Kidney (tissue), 14 donors: ENCODE results near the gene CFB. TPM values are rescaled to one million over a fixed set of nuclear protein-coding genes. Genes with fewer than 3 reads are reported as not detected.
A peak's percentile ranks its signal among the peaks of the same experiment; 100 is the strongest.

Experiments
- DNase-seq, 5 donors: peaks; one replicate each; pipeline ENCODE4 v3.0.0-alpha.2; 2013 to 2020
- FAIRE-seq: peaks from 2 replicates; lab custom pipeline; 2012; peaks lifted over from hg19 to GRCh38; lab: Jason Lieb, UNC
- H3K27ac ChIP-seq, 2 donors: one replicate each; pipeline ENCODE4 v1.7.0; 2013; ENCODE audit warnings: low read depth in 2 of 2, low read length in 2 of 2, inconsistent platforms in 1 of 2
- H3K27me3 ChIP-seq: one replicate; pipeline ENCODE4 v1.7.1; 2013; ENCODE audit warnings: low read length, inconsistent platforms; ENCODE audit not compliant: control insufficient read depth, insufficient read depth
- H3K36me3 ChIP-seq, 3 donors: one replicate each; pipeline versions ENCODE4 v1.7.0 to v1.7.1; 2013; ENCODE audit warnings: low read length in 3 of 3, control low read depth in 1 of 3, inconsistent platforms in 1 of 3; ENCODE audit not compliant: insufficient read depth in 3 of 3, control insufficient read depth in 2 of 3
- H3K4me1 ChIP-seq, 3 donors: one replicate each; pipeline versions ENCODE4 v1.7.0 to v1.7.1; 2013; ENCODE audit warnings: low read length in 3 of 3, inconsistent platforms in 1 of 3, low read depth in 1 of 3; ENCODE audit not compliant: control insufficient read depth in 2 of 3, insufficient read depth in 2 of 3
- H3K4me3 ChIP-seq, 3 donors: one replicate each; pipeline versions ENCODE4 v1.7.0 to v1.8.1; 2013; ENCODE audit warnings: low read length in 3 of 3, control low read depth in 1 of 3, inconsistent platforms in 1 of 3
- H3K9ac ChIP-seq, 3 donors: one replicate each; pipeline versions ENCODE4 v1.7.0 to v1.7.1; 2013; ENCODE audit warnings: low read length in 3 of 3, control low read depth in 1 of 3, inconsistent platforms in 1 of 3
- H3K9me3 ChIP-seq, 3 donors: one replicate each; pipeline versions ENCODE4 v1.7.0 to v1.7.1; 2013; ENCODE audit warnings: low read length in 3 of 3, control low read depth in 1 of 3, inconsistent platforms in 1 of 3; ENCODE audit not compliant: control insufficient read depth in 2 of 3, insufficient read depth in 1 of 3
- intact Hi-C: fragments of 100-400 bp; cut with DNase I; formaldehyde crosslinking; loops from one replicate; pipeline ENCODE4 v1.11.1; 2022
- polyA plus RNA-seq: library from polyadenylated mRNA; stranded (reverse); fragments of 350-450 nt; fragmentation: Illumina TruSeq; extraction: RNeasy Lipid Tissue Mini Kit (QIAGEN cat#74804); gene quantifications from one replicate; pipeline ENCODE4 v1.2.3, GENCODE V29; 2014; ENCODE audit warnings: low read depth, low replicate concordance; ENCODE audit not compliant: insufficient read depth
- total RNA-seq: library from RNA; stranded (reverse); fragmentation: NEBNext Ultra II Directional; extraction: Animal tissue kit (Norgen Biotek cat#: 25700); gene quantifications from one replicate; pipeline ENCODE4 v1.2.1, GENCODE V29; 2021
- TF ChIP-seq, protein P1 (sequence below): IDR thresholded peaks from 3 replicates; pipeline ENCODE4 v1.5.1; 2012; ENCODE audit warnings: mild to moderate bottlenecking, moderate library complexity, borderline replicate concordance; ENCODE audit not compliant: insufficient read depth; ENCODE audit errors: extremely low read depth
- donor health status: control.
- donor health status: control.
- donor health status: control.
- donor health status: control.
- donor health status: control.
- donor health status: DM: yes; HTN: yes; CAD: no.
- donor health status: Normal renal cell carcinoma (clear cell type).

The CFB gene
- total and polyA plus RNA-seq, 2 donors from 2014 or later, result 154 to 200 TPM

DNA sequence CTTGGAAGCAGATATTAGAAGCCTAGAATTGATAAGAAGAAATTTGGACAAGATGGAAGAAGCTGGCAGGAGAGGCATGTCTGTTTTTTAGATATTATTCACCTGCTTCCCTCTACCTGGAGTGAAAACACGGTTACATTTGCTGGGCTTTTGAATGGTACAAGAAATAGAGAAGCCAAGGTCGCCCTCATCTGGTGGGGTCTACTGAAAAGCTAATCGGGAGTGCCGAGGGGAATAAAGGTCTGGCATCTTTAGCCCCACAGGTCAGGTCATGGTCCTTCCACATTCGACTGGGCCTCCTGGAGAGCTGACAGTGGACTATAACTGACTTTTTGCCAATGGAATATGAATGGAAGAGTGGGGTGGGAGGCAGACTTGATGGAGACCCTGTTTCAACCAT lies 23.0 kb upstream of the CFB start:
- no peak overlapping the region for H3K4me3 ChIP-seq
- no peaks in the 10 kb centered on the region for H3K4me1 ChIP-seq
- intact Hi-C loops, result no loop called here
- no peak overlapping the region for H3K9ac ChIP-seq
- TF ChIP-seq, protein P1, sequence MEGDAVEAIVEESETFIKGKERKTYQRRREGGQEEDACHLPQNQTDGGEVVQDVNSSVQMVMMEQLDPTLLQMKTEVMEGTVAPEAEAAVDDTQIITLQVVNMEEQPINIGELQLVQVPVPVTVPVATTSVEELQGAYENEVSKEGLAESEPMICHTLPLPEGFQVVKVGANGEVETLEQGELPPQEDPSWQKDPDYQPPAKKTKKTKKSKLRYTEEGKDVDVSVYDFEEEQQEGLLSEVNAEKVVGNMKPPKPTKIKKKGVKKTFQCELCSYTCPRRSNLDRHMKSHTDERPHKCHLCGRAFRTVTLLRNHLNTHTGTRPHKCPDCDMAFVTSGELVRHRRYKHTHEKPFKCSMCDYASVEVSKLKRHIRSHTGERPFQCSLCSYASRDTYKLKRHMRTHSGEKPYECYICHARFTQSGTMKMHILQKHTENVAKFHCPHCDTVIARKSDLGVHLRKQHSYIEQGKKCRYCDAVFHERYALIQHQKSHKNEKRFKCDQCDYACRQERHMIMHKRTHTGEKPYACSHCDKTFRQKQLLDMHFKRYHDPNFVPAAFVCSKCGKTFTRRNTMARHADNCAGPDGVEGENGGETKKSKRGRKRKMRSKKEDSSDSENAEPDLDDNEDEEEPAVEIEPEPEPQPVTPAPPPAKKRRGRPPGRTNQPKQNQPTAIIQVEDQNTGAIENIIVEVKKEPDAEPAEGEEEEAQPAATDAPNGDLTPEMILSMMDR, result no peak
- no peak overlapping the region for H3K27ac ChIP-seq
- H3K9me3 ChIP-seq, result no peaks in the 10 kb centered on the region
- FAIRE-seq, result no peak
- no peaks in the 10 kb centered on the region for H3K36me3 ChIP-seq
- no peaks in the 10 kb centered on the region for H3K27me3 ChIP-seq
- no peak for DNase-seq

DNA sequence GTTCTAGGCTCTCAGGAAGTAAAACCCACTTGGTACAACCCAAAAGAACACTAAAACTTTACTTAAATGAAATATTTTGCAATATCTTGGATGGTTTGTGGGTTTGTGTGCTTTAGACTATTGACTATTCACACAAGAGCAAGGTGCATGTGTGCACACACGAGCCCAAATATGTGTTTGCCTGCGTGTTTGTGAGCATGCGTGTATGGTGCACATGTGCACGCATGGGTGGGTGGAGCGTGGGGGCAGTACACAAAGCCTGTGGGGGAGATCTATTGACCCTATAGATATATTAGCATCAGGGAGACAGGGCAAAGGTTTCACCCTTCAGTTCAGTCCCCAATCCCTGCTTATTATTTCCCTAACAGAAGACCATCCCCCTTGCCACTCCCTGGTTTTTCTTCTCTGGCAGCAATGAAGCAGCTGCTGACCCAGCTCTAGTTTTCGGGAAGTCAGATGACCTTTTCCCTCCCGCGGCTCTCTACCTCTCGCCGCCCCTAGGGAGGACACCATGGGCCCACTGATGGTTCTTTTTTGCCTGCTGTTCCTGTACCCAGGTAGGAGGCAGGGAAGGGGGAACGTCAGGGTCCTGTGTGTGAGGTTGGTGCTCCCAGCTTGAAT lies 18.5 kb upstream of the CFB start, which contains the start of gene C2:
Gene C2 (plus strand): TSS at position 476 of the 621 bp plus-strand sequence. CDS start 36 bp downstream, at position 512.
- DNase-seq (no peak), FAIRE-seq (no peak)
- H3K27me3 ChIP-seq, result no peaks in the 10 kb centered on the region
- intact Hi-C loops, result no loop called here
- no peaks in the 10 kb centered on the region for H3K9me3 ChIP-seq
- H3K4me3 ChIP-seq, result peak within 1 kb of the TSS in 1 of 3 donors; percentile 56
- H3K9ac ChIP-seq, result no peak within 1 kb of the TSS
- TF ChIP-seq, protein P1, result no peak
- H3K27ac ChIP-seq, result no peak within 1 kb of the TSS
- no peaks in the 10 kb centered on the region for H3K36me3 ChIP-seq
- no peaks in the 10 kb centered on the region for H3K4me1 ChIP-seq

DNA sequence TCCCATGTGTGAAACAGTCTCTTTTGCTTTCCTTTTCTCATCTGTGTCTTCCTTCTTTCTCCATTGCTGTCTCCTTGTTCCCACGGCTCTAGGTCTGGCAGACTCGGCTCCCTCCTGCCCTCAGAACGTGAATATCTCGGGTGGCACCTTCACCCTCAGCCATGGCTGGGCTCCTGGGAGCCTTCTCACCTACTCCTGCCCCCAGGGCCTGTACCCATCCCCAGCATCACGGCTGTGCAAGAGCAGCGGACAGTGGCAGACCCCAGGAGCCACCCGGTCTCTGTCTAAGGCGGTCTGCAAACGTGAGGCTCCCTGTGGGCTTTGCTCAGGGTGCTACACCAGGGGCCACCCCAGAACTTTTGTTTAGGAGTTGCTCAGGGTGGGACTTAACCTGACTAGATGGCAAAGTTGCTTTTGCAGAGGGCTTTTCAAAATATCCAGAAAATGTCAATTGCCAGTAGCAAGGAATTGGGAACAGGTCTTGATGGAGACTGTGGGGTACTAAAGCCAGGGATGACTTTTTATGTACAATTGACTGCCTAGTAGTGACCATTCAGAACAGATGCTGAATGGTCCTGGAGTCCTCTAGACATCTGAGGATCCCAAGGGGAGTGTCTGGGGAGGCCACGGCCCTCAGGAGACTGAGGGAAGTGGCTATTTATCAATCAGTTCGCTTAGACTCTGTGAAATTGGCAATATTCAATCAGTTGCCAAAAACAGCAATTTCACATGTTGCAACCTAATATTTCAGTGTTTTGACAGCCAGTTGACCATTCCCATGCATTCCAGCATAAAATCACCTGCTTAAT lies 17.8 kb upstream of the CFB start:
- Histone ChIP-seq H3K36me3 (no peaks in the 10 kb centered on the region), H3K9me3 (no peaks in the 10 kb centered on the region), H3K9ac (no peak overlapping the region), H3K27ac (no peak overlapping the region), H3K27me3 (no peaks in the 10 kb centered on the region), H3K4me3 (peak overlapping the region in 1 of 3 donors; percentile 56), H3K4me1 (no peaks in the 10 kb centered on the region)
- FAIRE-seq (no peak), DNase-seq (no peak)
- intact Hi-C loops, result no loop called here
- TF ChIP-seq, protein P1, result no peak
